Liver (tissue), 9 donors: ENCODE data around the gene SLC12A9. TPM values are rescaled to one million over a fixed set of nuclear protein-coding genes. Genes with fewer than 3 reads are reported as not detected.

ENCODE experiments used
- DNase-seq: peaks from one replicate; pipeline ENCODE4 v3.0.0-alpha.2; 2017; ENCODE audit warnings: low spot score
- H3K27ac ChIP-seq, 2 donors: one replicate each; pipeline ENCODE4 v1.7.0; 2013; ENCODE audit warnings: inconsistent platforms in 2 of 2, low read length in 2 of 2, control low read depth in 1 of 2, low read depth in 1 of 2, mild to moderate bottlenecking in 1 of 2
- H3K27me3 ChIP-seq, 4 donors: one replicate each; pipeline versions ENCODE4 v1.6.1 to v1.7.0; 2013; ENCODE audit warnings: low read length in 3 of 4, inconsistent platforms in 1 of 4, mild to moderate bottlenecking in 1 of 4, moderate library complexity in 1 of 4; ENCODE audit not compliant: control insufficient read depth in 4 of 4, insufficient read depth in 4 of 4
- H3K36me3 ChIP-seq, 4 donors: one replicate each; pipeline versions ENCODE4 v1.6.1 to v1.7.0; 2013; ENCODE audit warnings: low read length in 3 of 4, mild to moderate bottlenecking in 3 of 4, low read depth in 1 of 4, moderate library complexity in 1 of 4; ENCODE audit not compliant: control insufficient read depth in 4 of 4, insufficient read depth in 3 of 4
- H3K4me1 ChIP-seq, 4 donors: one replicate each; pipeline versions ENCODE4 v1.6.1 to v1.7.0; 2013; ENCODE audit warnings: low read length in 3 of 4, mild to moderate bottlenecking in 3 of 4, moderate library complexity in 1 of 4; ENCODE audit not compliant: control insufficient read depth in 4 of 4, insufficient read depth in 4 of 4
- H3K4me3 ChIP-seq, 3 donors: one replicate each; pipeline versions ENCODE4 v1.6.1 to v1.7.0; 2013; ENCODE audit warnings: low read length in 3 of 3, control low read depth in 1 of 3, low read depth in 1 of 3, mild to moderate bottlenecking in 1 of 3
- H3K9ac ChIP-seq, 2 donors: one replicate each; pipeline ENCODE4 v1.7.0; 2013; ENCODE audit warnings: low read length in 2 of 2, mild to moderate bottlenecking in 2 of 2, moderate library complexity in 2 of 2, control low read depth in 1 of 2, low read depth in 1 of 2
- H3K9me3 ChIP-seq, 4 donors: one replicate each; pipeline versions ENCODE4 v1.6.1 to v1.7.0; 2013; ENCODE audit warnings: low read length in 3 of 4; ENCODE audit not compliant: control insufficient read depth in 4 of 4
- EGR1 ChIP-seq, 2 donors: IDR thresholded peaks; 2 replicates each; pipeline ENCODE4 v1.6.1; 2016 to 2018; ENCODE audit warnings: antibody characterized with exemption in 2 of 2, low read depth in 2 of 2
- FOXA1 ChIP-seq: IDR thresholded peaks from 2 replicates; pipeline ENCODE4 v1.6.1; 2016; ENCODE audit warnings: antibody characterized with exemption
- FOXA2 ChIP-seq: IDR thresholded peaks from 2 replicates; pipeline ENCODE4 v1.6.1; 2016; ENCODE audit warnings: antibody characterized with exemption
- GABPA ChIP-seq, 2 donors: IDR thresholded peaks in 1 of 2; conservative IDR thresholded peaks in 1 of 2; 2 replicates each; pipeline ENCODE4 v1.6.1; 2016; ENCODE audit warnings: antibody characterized with exemption in 2 of 2, mild to moderate bottlenecking in 1 of 2, moderate library complexity in 1 of 2
- HNF4A ChIP-seq, 2 donors: conservative IDR thresholded peaks; 2 replicates each; pipeline ENCODE4 v1.6.1; 2016; ENCODE audit warnings: antibody characterized with exemption in 2 of 2, mild to moderate bottlenecking in 2 of 2
- JUND ChIP-seq, 2 donors: IDR thresholded peaks; 2 replicates each; pipeline ENCODE4 v1.6.1; 2016; ENCODE audit warnings: antibody characterized with exemption in 2 of 2
- NR2F2 ChIP-seq: IDR thresholded peaks from 2 replicates; pipeline ENCODE4 v1.6.1; 2016; ENCODE audit warnings: antibody characterized with exemption
- RAD21 ChIP-seq, 2 donors: IDR thresholded peaks; 2 replicates each; pipeline ENCODE4 v1.6.1; 2016; ENCODE audit warnings: antibody characterized with exemption in 2 of 2, mild to moderate bottlenecking in 2 of 2
- RXRA ChIP-seq, 2 donors: IDR thresholded peaks; 2 replicates each; pipeline ENCODE4 v1.6.1; 2017 to 2018; ENCODE audit warnings: antibody characterized with exemption in 2 of 2, mild to moderate bottlenecking in 1 of 2
- SP1 ChIP-seq: IDR thresholded peaks from 2 replicates; pipeline ENCODE4 v1.6.1; 2018; ENCODE audit warnings: antibody characterized with exemption, mild to moderate bottlenecking
- TAF1 ChIP-seq: conservative IDR thresholded peaks from 2 replicates; pipeline ENCODE4 v1.6.1; 2016; ENCODE audit warnings: antibody characterized with exemption, mild to moderate bottlenecking
- YY1 ChIP-seq: IDR thresholded peaks from 2 replicates; pipeline ENCODE4 v1.6.1; 2016; ENCODE audit warnings: antibody characterized with exemption, mild to moderate bottlenecking
- ZBTB33 ChIP-seq: IDR thresholded peaks from 2 replicates; pipeline ENCODE4 v1.6.1; 2016; ENCODE audit warnings: antibody characterized with exemption
- WGBS: extraction: QIAGEN DNeasy Blood & Tissue Kit; methylation state at CpG from one replicate; pipeline ENCODE4 v1.1.7; 2013; 5-methylcytosine and 5-hydroxymethylcytosine counted together
- polyA plus RNA-seq, 2 donors: library from polyadenylated mRNA; stranded (reverse) in 1 of 2; unstranded in 1 of 2; fragments of 200-250 nt in 1 of 2; fragments of >200 nt in 1 of 2; fragmentation: Nextera tagmentation in 1 of 2; extraction: Ambion mirVana in 1 of 2; gene quantifications; one replicate each; pipeline versions ENCODE4 v1.2.1 to v1.2.3, GENCODE V29; 2013 to 2015
- total RNA-seq, 2 donors: library from RNA; depleted of rRNA; stranded (reverse); fragments of >200 nt; gene quantifications; one replicate each; pipeline ENCODE4 v1.2.3, GENCODE V29; 2014
- TF ChIP-seq, protein P1 (sequence below): IDR thresholded peaks from 2 replicates; pipeline ENCODE4 v1.6.1; 2016; ENCODE audit warnings: antibody characterized with exemption, mild to moderate bottlenecking
- TF ChIP-seq, protein P2 (sequence below): fragments of 150-350 bp; IDR thresholded peaks from 2 replicates; pipeline ENCODE4 v1.5.1; 2017; ENCODE audit warnings: improper control_type of control experiment, low read depth, low read length; ENCODE audit not compliant: missing input control
- TF ChIP-seq, protein P3 (sequence below): IDR thresholded peaks from 2 replicates; pipeline ENCODE4 v1.6.1; 2016; ENCODE audit warnings: antibody characterized with exemption
- TF ChIP-seq, protein P4 (sequence below): IDR thresholded peaks from 2 replicates; pipeline ENCODE4 v1.6.1; 2016; ENCODE audit warnings: antibody characterized with exemption
- donor health status: healthy.
- donor health status: healthy.
- donor health status: healthy.
- donor health status: healthy.
- donor health status: healthy.

SLC12A9 gene
- total and polyA plus RNA-seq, 4 donors, result 1.8 to 17.2 (median 9.4) TPM

- peak overlapping the region; percentile 86 to 88 (median 86) for H3K4me3 ChIP-seq
- 70% methylated on average over 8 of the region's 8 CpGs for WGBS
- TF ChIP-seq SP1 (no peak), ZBTB33 (no peak), EGR1 (IDR thresholded peaks at IDR 0.05; ENCODE audit: low read depth in 2 of 2) (no peak), NR2F2 (no peak), RAD21 (IDR thresholded peaks at IDR 0.05) (no peak), RXRA (IDR thresholded peaks at IDR 0.05) (no peak), TAF1 (no peak), GABPA (IDR thresholded peaks at IDR 0.05 in 1 of 2, conservative IDR thresholded peaks at IDR 0.05 in 1 of 2) (no peak), YY1 (no peak), FOXA2 (no peak)
- TF ChIP-seq, protein P1, sequence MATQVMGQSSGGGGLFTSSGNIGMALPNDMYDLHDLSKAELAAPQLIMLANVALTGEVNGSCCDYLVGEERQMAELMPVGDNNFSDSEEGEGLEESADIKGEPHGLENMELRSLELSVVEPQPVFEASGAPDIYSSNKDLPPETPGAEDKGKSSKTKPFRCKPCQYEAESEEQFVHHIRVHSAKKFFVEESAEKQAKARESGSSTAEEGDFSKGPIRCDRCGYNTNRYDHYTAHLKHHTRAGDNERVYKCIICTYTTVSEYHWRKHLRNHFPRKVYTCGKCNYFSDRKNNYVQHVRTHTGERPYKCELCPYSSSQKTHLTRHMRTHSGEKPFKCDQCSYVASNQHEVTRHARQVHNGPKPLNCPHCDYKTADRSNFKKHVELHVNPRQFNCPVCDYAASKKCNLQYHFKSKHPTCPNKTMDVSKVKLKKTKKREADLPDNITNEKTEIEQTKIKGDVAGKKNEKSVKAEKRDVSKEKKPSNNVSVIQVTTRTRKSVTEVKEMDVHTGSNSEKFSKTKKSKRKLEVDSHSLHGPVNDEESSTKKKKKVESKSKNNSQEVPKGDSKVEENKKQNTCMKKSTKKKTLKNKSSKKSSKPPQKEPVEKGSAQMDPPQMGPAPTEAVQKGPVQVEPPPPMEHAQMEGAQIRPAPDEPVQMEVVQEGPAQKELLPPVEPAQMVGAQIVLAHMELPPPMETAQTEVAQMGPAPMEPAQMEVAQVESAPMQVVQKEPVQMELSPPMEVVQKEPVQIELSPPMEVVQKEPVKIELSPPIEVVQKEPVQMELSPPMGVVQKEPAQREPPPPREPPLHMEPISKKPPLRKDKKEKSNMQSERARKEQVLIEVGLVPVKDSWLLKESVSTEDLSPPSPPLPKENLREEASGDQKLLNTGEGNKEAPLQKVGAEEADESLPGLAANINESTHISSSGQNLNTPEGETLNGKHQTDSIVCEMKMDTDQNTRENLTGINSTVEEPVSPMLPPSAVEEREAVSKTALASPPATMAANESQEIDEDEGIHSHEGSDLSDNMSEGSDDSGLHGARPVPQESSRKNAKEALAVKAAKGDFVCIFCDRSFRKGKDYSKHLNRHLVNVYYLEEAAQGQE, result no peak
- TF ChIP-seq, protein P2, sequence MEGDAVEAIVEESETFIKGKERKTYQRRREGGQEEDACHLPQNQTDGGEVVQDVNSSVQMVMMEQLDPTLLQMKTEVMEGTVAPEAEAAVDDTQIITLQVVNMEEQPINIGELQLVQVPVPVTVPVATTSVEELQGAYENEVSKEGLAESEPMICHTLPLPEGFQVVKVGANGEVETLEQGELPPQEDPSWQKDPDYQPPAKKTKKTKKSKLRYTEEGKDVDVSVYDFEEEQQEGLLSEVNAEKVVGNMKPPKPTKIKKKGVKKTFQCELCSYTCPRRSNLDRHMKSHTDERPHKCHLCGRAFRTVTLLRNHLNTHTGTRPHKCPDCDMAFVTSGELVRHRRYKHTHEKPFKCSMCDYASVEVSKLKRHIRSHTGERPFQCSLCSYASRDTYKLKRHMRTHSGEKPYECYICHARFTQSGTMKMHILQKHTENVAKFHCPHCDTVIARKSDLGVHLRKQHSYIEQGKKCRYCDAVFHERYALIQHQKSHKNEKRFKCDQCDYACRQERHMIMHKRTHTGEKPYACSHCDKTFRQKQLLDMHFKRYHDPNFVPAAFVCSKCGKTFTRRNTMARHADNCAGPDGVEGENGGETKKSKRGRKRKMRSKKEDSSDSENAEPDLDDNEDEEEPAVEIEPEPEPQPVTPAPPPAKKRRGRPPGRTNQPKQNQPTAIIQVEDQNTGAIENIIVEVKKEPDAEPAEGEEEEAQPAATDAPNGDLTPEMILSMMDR, result no peak
- H3K27me3 ChIP-seq, result no peaks in the 10 kb centered on the region
- H3K27ac ChIP-seq, result peak overlapping the region; percentile 88 to 93
- H3K9me3 ChIP-seq, result no peaks in the 10 kb centered on the region
- DNase-seq, result no peak
- peaks cover 2 to 34% (median 17%) of the 10 kb centered on the region in 4 donors for H3K36me3 ChIP-seq
- peaks cover 0 to 25% (median 24%) of the 10 kb centered on the region in 4 donors for H3K4me1 ChIP-seq
- peak overlapping the region in 1 of 2 donors; percentile 63 for H3K9ac ChIP-seq
These were observed 21.7 kb downstream of the SLC12A9 start for GRCh38 chr7:100874300-100874576.

- H3K4me1 ChIP-seq, result peaks cover 0 to 25% (median 24%) of the 10 kb centered on the region in 4 donors
- H3K9me3 ChIP-seq, result no peaks in the 10 kb centered on the region
- H3K4me3 ChIP-seq, result peak within 1 kb of the TSS; percentile 86 to 88 (median 86)
- no peaks in the 10 kb centered on the region for H3K27me3 ChIP-seq
- H3K9ac ChIP-seq, result peak within 1 kb of the TSS; percentile 63 to 75
- H3K27ac ChIP-seq, result peak within 1 kb of the TSS; percentile 88 to 93
- peaks cover 2 to 34% (median 18%) of the 10 kb centered on the region in 4 donors for H3K36me3 ChIP-seq
- DNase-seq, result peak; percentile 97
- 5% methylated on average over 79 of the region's 79 CpGs for WGBS
- peak; percentile 100 for TF ChIP-seq ZBTB33
- TF ChIP-seq GABPA (IDR thresholded peaks at IDR 0.05 in 1 of 2, conservative IDR thresholded peaks at IDR 0.05 in 1 of 2), result peak in 1 of 2 donors; percentile 91
- TF ChIP-seq, protein P2, result peak; percentile 68
- TF ChIP-seq, protein P3, sequence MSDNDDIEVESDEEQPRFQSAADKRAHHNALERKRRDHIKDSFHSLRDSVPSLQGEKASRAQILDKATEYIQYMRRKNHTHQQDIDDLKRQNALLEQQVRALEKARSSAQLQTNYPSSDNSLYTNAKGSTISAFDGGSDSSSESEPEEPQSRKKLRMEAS, result peak; percentile 82
- peak; percentile 49 to 52 for TF ChIP-seq RXRA (IDR thresholded peaks at IDR 0.05)
- TF ChIP-seq, protein P4, sequence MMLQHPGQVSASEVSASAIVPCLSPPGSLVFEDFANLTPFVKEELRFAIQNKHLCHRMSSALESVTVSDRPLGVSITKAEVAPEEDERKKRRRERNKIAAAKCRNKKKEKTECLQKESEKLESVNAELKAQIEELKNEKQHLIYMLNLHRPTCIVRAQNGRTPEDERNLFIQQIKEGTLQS, result no peak
- peak in 1 of 2 donors; percentile 25 for TF ChIP-seq RAD21 (IDR thresholded peaks at IDR 0.05)
- TF ChIP-seq FOXA1, result peak; percentile 7
- no peak for TF ChIP-seq JUND (IDR thresholded peaks at IDR 0.05)
- peak in 1 of 2 donors; percentile 76 for TF ChIP-seq EGR1 (IDR thresholded peaks at IDR 0.05; ENCODE audit: low read depth in 2 of 2)
- TF ChIP-seq FOXA2, result no peak
- peak; percentile 46 for TF ChIP-seq NR2F2
- TF ChIP-seq SP1, result peak; percentile 81
- TF ChIP-seq HNF4A (conservative IDR thresholded peaks at IDR 0.05), result peak in 1 of 2 donors; percentile 36
These were observed 22.3 kb downstream of the SLC12A9 start, which contains the start of gene SRRT for GRCh38 chr7:100874577-100875355. SRRT (plus strand) TSS chr7:100875103; CDS start chr7:100875591, 488 bp downstream.
